RPMI7951 (cell line): Measurements from ENCODE around the gene EXOC2. TPM values are rescaled to one million over a fixed set of nuclear protein-coding genes. Genes with fewer than 3 reads are reported as not detected.

Experiments used
- DNase-seq: peaks from one replicate; pipeline ENCODE4 v3.0.0-alpha.2; 2012; ENCODE audit warnings: low read depth
- total RNA-seq: library from RNA; depleted of rRNA; stranded (reverse); fragments of >200 nt; shearing (Covaris generic); gene quantifications from 2 replicates; pipeline ENCODE4 v1.2.3, GENCODE V29; 2014

EXOC2 gene
- total RNA-seq, 1 experiment from 2014 or later, result 36.6 TPM

DNA sequence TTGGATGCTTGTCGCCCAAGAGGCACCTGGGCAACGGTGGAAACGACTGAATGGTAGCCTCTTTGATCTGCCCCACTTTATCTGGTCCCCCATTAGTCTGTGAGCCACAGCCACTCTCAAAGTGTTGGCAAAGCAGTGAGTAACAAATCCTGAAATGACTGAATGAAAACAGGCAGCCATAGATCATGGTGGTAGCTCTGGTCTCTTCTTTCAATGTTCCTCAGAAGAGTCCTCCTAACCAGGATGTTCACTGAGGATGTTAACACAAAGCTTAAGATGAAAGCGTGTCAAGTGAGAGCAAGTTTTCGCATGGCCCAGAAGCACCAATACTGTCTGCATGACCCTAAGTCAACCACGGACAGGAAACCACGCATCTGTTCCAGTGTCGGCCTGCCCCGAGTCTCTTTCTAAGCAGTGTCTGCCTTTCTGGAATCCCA, 194.1 kb downstream of the EXOC2 start:
- peak; percentile 14 for DNase-seq

DNA sequence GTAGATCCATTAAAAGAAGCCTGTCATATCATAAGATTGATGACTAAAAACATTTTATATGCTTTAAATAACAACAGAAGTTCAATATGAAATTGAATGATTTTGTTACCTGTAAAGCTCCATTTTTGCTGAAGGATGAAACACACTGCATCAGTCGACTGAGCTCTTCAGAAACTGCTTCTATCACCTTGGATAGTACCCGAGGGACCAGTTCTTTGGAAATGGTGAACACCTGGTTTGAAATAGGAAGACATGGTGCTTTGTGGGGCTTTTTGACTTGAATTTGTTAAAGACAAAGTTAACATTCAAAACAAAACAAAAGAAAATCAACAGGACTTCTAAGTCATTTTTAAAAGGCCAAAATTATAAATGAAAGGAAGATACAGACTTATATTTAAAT, 195.7 kb downstream of the EXOC2 start:
- no peak for DNase-seq

DNA sequence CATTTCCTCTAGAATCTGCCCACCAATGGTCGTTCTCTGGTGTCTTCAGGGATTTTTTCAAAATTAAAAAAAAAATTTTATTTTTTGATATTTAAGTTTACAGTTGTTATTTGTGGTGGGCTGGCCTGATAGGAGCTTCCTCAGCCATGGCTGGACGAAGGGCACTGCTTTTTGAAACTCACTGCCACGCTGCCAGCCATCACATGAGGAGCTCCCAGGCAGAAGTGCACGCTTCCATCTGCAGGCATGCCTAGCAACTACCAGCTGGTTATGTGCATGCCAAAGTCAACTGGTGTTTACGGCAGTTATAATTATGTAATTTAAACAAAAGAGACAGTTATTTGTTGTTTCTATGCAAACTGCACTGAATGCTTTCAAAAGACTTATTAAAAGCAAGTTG, 196.3 kb downstream of the EXOC2 start:
- DNase-seq, result no peak

DNA sequence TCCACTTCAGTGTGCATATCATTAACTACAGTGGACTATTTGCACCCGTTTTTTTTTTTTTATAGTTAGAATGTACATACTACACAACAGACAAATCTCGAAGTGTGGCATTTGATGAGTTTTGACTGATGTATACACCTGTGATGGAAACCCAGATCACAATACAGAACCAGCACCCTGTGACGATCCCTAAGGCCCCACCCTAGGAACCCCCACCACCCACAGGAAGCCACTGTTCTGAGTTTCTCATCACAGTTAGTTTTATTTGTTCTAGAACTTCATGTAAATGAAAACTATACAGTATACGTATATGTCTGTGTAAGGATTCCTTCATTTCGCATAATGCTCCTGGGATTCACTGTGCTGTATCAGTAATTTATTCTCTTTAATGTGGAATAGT, 198.5 kb downstream of the EXOC2 start:
- DNase-seq, result no peak

DNA sequence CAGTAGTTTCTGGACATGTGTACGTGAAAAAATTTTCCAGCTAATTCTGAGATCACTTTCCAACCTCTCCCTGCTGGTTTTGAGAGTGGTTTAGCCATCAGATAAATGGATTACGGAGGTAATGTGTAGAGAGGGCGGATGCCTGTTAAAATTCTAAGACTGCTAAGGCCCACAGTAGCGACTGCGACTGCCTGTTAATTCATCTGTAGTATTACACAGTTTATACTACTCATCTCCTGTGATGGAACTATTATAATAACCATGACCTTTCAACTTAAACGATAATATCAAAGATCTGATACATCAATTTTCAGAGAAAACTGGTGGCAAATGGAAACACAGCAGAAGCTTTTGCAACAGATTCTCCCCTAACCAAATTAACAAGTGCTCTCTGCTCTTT, 199.1 kb downstream of the EXOC2 start:
- no peak for DNase-seq

DNA sequence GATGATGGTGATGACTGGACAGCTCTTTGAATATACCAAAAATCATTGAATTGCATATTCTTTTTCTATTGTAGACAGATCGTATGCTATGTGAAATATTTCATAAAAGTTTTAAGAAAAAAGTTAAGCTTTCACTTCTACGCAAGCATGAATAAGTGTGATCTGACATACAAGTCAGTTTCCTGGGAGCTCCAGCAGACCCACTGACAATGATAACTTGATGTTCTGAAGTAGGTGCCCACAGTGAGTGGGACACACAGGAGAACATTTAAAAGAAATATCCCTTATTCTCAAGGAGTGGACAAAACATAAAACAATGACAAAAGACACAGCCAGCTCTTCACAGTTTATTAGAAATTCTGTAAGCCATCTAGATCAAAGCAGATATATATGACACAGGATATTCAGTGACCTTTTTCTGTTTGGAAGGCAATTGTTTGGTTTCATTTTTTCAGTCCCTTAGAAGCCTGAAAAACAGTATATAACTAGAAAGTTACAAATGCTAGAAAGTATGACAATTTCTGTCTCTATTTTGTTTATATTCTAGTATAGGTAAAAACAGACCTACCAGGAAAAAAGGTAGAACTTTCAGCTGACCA, 200.0 kb downstream of the EXOC2 start:
- DNase-seq, result no peak

DNA sequence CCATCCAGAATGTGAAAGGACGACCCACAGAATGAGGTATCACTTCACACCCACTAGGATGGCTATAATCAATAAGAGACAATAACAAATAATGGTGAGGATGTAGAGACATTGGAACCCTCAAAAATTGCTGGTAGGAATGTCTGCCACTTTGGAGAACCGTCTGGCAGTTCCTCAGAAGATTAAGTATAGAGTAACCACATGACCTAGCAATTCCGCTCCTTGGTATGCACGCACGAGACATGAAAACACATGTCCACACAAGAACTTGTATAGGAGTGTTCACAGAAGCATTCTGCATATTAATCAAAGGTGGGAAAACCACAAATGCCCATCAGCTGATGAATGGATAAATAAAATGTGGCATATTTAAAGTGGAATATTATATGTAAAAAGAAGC, 200.8 kb downstream of the EXOC2 start:
- DNase-seq, result no peak

DNA sequence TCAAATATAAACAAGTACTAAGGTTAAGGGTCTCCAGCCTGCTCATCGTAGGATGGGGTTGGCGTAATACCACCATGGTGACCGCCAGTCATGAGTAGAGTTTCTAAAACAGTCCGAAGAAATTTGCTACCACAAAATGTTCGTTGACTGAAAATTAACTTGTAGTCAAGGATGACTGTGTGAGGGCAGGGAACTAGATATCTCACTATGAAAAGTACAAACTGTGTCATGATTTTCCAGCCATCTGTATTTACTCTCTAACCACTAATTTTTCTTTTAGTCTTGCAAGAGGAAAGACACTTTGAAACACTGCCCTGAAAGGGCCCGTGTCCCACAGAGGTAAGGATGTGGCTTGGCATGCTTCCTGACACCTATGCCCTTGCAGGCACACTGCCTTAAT, 201.7 kb downstream of the EXOC2 start:
- DNase-seq, result no peak

DNA sequence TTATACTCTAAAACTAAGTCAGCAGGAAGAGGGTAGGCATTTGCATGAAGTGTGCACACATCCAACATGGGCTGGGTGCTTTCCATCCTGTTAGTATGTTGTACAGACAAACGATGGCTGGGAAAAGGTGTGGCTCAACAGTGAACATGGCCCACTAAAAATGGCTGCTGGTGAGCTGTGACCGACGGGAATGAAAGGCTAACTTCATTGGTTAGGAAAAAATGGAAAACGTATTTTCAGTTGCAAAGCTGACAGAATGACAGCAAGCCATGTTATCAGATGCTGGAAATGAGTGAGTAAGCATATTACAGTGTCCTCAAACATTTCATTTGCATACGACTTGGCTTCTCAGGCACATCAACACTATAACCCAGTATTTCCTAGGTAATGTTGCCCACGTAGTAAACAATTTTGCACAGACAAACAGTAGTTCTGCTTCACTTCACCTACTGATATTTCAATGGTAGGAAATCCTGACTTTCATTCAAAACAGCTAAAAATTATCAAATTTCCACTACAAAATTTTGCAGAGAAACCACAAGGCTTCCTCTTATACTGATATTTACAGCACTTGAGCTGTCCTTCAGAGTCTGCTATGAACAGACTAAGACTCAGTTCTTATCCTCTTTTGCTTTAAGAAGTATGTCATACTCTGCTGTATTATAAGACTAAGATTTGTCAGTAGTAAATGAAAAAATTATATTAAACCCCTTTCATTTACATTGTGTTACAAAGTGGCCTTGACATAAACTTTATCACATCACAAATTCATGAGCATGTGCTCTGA, 202.5 kb downstream of the EXOC2 start:
- no peak for DNase-seq

DNA sequence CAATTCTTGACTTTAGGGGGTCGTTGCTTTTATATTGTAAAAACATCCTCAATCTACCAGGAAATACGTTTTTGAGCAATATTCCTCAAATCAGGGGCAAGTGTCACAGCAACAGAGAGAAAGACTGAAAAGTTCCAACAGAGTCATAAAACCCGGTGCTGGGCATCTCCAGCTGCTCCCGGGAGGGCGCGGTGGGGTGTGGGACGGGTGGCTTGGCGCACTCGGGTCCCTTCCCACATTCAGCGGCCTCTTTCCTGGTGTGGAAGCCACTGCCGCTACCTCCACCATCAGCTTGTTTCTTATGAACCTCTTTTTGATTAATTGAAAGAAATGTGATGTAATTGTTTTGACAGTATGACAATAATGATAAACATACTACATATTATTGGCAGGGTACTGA, 203.2 kb downstream of the EXOC2 start:
- no peak for DNase-seq

DNA sequence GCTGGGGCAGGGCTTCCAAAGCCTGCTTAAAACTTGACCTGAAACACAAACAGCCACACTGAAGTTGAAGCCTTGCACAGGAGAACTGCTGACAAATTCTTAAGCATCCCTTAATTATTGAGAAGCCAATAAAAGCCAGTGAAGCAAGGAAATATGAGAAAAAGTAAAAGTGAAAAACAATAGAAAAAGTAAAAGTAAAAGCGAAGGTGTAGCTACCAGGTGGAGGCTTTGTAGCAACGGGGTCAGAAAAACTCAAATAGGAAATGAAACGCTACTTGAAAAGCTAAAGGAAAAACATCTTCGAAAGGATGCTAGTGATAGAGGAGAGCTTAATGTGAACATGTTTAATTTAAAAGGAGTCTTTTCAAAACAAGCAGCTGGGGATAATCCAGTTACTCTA, 203.9 kb downstream of the EXOC2 start:
- no peak for DNase-seq

DNA sequence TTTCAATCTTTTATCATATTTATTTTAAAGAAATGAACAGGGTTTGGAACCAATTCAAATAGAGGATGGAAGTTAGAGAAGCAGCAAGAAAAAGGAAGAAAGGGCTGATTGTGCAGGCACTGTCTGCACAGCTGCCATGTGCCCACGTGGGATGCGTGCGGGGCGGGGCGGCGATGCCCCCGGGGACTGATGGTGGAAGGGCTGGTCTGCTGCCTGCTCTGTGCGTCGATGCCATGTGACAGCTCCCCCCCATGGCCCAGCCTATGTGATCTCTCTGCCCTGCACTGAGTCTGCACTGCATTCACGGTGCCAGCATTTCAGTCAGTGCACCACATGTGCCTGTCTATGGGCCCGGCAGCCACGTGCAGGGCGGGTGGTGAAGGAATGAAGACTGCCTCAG, 205.0 kb downstream of the EXOC2 start:
- DNase-seq, result peak; percentile 28

DNA sequence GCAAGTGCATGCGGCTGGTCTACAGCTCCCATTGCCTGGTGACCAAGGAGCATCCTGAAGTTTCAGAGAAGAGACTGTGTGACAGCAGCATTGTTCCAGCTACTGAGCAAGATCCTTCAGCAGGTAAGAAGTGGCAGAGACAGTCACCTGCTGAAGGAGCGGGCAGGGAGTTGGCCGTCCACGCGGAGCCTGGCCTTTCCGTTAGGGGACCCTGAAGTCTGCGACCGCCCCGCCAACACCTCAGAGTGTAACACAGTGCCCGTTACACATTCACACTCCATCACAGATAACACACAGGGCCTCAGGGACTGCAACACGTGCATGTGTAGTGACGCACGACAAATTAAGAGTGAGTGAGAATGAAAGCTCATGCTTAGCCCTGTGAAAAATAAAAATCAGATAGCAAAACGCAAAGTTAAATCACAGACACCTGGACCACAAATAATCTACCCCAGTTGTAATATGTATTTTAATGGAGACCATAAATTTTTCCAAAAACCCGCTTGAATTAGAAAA, 207.2 kb downstream of the EXOC2 start:
- DNase-seq, result no peak

DNA sequence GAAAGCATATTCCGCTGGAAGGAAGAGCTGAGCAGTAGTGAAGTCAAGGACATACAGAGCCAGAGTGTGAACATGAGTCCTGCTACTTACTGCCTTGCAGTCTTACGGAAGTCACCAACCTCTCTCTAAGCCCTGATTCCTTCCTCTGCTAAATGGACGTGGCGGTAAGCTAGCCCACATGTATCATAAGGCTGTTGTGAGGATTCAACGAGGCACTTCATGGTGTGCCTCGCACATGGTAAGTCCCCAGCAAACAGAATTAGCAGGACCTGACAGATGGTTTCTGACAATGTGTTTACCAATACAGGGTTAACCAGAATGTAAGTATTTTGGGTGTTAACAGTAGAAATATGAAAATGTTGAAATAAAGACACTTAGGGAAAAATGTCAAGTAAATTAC, 208.2 kb downstream of the EXOC2 start:
- DNase-seq, result no peak

DNA sequence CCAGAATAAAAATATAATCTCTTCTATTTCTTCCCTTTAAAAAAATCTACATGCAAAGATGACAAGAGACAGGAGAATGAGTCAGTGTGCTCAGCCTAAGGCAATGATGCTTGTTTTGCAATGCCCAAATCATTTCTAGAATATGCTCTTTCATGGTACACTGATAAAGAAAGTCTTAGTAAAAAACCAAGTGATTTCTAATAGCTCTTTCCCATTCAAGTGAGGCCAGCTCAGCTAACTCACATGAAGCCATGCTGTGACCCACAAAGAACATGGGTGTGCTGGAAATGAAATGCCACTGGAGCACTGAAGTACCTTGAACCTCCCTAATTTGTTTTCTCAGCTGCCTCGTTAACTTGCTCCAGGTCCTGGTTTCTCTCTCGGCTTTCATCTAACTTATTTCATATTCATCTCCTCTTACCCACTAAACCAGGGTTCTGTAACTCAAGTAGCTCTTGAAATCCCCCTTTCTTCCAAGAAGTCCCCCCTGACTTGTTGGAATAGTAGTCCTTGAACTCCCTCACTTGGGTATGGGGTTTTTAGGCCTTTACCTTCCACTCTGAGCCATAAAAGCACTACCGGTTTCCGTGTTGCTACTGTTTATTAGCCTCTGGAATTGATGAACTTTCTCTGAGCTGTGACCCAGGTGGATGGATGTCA, 208.7 kb downstream of the EXOC2 start:
- peak; percentile 38 for DNase-seq

DNA sequence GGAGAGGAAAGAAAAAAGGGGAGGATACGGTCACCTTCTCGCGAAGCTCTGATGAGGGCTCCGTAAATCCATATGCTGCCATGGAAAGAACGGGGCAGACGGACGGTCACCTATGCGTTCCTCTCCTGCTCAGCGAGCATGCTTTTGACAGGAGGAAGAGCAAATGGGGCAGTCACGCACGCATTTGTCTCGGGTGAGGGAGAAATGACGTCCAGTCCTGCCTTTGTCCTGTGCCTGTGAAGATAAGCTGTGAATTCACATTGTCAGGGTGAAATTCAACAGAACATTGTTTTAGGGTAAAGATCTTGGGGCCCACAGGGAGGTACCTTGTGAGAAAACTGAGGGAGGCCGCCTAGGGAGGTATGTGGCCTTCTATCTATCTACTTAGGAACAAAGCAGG, 217.6 kb downstream of the EXOC2 start:
- no peak for DNase-seq

DNA sequence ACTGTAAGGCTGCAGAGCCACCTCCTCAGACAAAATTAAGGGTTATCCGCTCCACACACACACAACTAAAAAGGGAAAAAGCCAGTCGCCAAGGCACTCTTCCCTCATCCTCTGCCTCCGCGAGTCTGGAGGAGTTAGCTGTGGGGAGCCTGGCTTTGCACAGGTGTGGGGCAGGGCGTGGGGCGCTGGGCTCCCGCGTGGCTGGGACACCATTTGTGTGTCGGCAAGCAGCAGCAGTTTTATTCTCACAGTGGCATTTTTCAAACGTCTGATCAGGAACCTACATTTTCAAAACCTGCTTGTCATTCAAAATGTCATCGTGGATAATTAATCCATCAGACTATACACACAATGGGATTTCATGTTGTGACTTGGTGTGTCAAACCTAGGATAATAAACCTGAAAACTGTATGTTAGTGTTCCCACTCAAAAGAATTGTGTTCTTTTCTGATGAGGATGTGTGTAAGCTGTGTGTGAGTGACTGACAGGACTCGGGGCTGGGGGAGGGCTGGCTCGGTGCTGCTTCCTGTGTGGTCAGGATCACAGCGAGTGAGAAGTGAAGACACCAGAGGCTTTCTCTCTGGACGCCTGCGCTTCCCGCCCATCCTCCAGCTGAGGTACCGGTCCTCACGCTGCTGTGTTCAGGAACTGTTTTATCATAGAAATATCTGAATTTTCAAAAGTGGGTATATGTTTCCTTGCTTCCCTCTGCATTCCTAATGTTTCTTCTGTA, 218.3 kb downstream of the EXOC2 start:
- peak; percentile 57 for DNase-seq

DNA sequence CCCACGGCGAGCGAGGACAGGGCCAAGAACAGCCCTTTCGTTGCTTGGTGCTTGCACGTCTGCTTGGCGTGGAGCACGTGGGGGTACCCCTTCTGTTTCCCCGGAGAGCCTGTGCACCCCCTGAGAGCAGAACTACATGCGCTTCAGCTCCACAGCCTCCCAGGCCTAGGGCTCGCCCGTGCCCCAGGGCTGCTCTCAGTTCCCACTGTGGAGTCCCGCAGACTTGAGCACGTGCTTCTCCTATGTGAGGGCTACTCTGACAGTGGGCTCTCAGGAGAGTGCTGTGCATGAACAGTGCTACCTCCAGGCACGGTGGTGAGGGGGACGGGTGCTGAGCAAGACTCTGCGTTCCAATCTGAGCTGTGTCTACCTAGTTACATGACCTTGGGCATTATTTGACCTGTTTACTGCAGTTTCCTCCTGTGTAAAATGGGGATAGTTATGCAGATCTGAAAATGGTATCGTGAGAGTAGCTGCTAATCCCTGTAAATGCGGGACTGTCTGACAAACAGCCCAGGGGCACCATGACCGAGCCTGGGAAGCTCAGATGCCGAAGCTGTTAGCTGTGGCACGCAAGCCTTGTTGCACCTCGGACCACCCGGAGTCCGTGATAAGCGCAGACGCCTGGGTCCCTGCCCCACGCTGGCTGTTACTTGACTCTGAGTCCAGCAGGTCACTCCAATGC, 219.0 kb downstream of the EXOC2 start:
- peak; percentile 70 for DNase-seq

DNA sequence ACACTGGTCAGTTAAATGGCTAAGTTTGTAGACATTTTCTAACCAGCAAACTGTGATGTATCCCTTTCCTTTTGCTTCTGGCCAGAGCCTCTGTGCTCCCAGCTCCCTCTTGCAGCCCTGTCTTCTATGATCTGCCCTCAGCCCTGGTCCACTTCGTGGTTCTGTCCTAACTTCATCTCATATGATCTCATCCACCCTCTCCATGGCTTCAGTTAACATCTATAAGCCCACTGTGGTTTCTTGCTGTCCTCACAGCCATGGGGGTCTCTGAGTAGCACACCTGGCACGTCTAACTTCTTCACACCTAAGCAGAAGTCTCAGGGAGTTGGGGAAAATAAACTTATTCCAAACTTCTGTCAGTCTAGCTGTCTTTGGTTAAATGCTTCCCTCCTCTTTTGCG, 219.6 kb downstream of the EXOC2 start:
- no peak for DNase-seq

DNA sequence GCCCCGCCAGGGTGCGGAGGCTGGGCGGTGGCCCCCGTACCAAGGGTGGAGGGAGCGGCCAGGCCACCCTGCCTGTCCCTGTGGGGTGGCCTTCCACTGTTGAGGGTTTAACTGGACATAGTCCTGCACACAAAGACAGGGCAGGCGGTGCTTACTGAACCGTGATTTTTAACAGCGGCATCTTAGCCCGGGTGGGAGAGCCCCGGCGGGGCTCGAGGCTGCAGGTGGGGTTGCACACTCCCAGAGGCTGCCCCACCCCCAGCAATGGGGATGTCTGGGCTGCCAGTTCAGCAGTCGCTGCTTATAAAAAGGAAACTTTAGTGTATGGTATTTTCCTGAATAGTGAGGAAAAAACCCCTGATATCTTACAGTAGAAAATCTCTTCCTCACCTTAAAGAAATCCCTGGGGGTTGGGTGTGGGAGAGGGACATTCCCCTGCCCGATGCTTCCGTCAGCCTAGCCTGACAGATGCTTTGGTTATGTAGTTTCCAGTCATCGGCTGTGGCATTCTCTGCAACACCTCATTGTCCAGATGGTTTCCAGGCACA, 222.0 kb downstream of the EXOC2 start:
- DNase-seq, result no peak
